GM18508 (cell line): ENCODE results near the gene KCNN3.

Source experiments
- ATAC-seq: cut with Tn5 transposase; IDR thresholded peaks from one replicate; pipeline ENCODE4 v1.9.1; 2021; ENCODE audit warnings: moderate number of reproducible peaks; ENCODE audit not compliant: insufficient read depth, unreplicated experiment

The KCNN3 gene

DNA sequence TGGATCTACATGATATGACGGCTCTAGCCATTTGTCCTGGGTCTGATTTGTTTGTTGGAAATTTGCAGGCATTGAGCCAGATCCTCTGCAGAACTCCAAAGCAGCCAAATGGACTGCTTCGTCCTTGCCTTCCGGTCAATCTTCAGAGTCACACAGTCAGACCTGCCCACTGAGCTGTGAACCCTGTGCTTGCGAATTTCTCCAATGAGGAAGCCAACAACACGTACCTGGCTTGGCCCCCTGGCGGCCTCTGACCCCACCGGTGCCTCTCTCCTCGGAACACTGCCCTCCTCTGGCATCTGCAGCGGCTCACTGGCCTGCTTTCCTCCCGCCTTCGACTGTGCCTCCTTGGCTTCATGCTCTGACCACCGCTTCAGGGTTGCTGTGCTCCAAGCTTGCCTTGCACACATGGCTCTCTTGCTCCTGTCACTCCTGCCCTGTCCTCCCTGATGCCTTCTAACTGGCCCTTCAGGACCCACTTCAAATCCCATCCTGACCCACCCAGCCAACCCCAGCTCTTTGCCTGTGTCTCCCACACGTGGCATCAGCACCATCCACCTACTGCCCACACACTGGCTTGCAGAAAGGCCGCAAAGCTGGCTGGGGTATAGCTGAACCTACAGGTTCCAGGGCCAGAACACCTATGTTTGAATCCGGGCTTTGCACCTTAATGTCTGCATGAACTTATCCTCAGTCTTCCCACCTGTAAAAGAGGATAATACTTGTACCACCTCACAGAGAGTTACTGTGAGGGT, 128.2 kb downstream of the KCNN3 start:
- ATAC-seq = no peak

DNA sequence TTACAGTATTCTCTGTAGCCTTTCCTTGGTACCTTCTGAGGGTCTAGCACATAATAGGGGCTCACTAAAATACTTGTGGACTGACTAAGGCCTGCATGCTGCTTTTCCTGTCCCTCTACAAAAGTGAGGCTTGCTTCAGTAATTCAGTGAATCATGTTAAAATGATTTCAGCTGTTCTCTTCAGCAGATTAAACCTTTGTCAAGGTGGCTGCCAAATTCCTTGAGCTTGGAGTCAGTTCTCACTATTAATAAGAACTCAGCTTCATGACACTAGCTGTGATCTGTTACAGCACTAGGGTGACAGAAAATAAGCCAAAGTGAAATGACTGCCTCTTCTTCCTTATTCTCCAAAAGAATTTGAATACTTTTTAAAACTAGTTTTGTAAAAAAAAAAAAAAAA, 128.8 kb downstream of the KCNN3 start:
- no peak for ATAC-seq

GRCh38 chr1:154739654-154740053, 130.4 kb downstream of the KCNN3 start:
- ATAC-seq = no peak

DNA sequence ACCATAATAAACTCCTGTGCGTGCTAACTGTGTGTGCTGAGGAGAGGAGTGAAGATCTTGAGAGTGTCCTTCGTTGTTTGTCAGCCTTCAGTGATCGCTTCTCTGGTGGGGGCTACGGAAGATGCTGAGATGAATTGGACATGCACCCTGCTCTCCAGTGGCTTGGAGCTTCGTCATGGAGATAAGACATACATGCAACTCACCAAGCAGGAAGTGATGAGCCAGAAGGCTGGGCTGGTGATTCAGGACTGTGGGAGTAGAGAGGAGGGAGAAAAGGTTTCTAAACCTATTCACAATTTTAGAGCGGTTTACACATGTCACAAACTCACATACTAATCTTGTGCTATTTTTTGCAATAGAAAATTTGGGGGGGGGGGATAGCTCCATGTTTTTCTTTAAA, 133.2 kb downstream of the KCNN3 start:
- no peak for ATAC-seq

DNA sequence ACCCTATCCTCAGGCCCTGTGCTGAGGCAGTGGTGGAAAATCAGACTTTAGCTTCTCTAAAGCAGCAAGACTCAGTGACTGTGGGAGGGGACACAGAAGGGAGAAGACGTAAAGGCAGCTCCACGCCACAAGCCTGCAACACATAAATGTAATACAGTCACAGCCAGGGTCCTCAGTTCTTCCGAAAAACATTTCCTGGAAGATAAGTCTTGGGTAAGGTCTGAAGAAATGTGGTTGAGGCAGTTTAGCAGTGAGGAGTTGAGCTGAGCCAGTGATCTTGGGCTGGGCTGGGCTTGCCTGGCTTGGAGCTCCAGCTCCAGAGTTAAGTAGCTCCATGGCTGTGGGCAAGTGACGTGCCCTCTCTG, 134.3 kb downstream of the KCNN3 start:
- ATAC-seq = no peak

- no peak for ATAC-seq
Measured at GRCh38 chr1:154735061-154735803, 134.8 kb downstream of the KCNN3 start.

DNA sequence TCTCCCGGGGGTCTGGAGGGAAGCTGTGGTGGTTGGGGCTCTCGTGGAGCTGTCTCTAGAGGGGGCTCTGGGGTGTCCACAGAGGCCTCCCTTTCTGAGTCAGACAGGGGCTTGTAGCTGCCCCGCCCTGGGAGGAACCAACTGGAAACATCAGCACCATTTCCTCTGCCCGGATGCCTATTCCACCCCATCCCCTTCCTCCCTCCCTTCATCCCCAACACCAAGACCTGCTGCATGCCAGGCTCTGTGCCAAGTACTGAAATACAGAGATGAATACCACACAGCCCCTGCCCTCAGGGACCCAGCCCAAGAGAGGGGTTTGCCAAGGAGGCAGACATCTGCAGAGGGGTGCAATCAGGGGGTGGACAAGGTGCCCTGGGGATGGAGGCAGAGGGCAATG, 136.5 kb downstream of the KCNN3 start:
- ATAC-seq = no peak

- no peak for ATAC-seq
Measured at GRCh38 chr1:154730986-154731489, 139.0 kb downstream of the KCNN3 start.

- no peak for ATAC-seq
Measured at GRCh38 chr1:154730259-154730658, 139.8 kb downstream of the KCNN3 start.

GRCh38 chr1:154729577-154729976, 140.5 kb downstream of the KCNN3 start:
- ATAC-seq = no peak

GRCh38 chr1:154729031-154729442, 141.0 kb downstream of the KCNN3 start:
- ATAC-seq = no peak

DNA sequence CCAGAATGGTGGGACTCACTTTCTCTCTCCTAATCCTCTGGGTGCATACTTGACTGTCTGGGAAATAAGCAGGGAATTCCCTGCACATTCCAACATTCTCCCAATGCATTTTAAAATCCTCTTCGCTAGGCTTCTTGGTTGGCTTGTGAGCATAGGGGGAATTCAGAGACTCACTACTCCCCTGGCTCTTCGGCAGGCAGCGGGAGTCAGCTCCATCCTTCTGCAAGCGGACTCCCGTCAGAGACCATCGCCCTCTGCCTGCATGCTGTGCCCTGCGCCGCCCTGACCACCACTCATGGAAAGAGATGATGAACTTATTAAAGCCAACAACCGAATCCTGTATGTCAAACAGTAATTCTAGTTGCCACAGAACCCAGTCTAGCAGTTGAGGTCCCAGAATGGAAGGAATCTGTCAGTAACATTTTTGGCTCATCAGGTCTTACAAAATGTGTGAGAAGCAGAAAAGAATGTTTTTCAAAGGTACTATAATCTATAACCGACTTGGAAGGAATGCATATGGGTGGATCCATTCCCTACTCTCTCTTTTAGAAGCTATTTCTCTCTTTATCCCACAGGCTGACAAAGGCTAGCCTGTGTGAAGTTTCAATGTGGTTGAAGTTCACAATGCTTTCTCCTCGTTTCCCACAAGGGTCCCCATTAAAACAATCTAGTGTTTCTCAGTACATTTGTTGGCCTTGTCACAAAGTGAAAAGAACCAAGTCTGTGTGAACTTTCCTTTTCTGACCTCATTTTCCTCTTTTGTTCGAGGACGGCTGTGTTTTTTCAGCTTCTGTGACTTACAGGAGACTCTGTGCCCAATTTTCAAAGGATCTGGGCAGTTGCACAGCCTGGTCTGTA, 143.0 kb downstream of the KCNN3 start:
- ATAC-seq = no peak

GRCh38 chr1:154726443-154726842, 143.6 kb downstream of the KCNN3 start:
- ATAC-seq = no peak

DNA sequence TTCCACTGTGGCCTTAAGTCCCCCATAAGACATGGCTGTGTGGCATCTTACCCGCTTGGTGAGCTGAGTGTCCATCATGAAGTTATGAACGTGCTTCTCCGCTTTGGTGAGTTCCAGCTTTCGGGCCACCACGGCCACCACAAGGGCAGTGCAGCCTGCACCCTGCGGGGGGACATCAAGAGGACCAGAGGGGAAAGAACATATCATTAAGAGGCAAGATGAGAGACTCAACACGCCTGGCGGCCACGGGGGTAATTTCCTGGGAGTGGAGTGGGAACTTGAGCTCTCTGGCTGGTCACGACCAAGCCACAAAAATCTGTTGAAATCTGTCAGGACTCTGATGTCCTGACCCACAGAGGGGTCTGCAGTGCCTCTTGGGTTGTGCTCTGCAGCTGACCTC, 144.2 kb downstream of the KCNN3 start:
- no peak for ATAC-seq

DNA sequence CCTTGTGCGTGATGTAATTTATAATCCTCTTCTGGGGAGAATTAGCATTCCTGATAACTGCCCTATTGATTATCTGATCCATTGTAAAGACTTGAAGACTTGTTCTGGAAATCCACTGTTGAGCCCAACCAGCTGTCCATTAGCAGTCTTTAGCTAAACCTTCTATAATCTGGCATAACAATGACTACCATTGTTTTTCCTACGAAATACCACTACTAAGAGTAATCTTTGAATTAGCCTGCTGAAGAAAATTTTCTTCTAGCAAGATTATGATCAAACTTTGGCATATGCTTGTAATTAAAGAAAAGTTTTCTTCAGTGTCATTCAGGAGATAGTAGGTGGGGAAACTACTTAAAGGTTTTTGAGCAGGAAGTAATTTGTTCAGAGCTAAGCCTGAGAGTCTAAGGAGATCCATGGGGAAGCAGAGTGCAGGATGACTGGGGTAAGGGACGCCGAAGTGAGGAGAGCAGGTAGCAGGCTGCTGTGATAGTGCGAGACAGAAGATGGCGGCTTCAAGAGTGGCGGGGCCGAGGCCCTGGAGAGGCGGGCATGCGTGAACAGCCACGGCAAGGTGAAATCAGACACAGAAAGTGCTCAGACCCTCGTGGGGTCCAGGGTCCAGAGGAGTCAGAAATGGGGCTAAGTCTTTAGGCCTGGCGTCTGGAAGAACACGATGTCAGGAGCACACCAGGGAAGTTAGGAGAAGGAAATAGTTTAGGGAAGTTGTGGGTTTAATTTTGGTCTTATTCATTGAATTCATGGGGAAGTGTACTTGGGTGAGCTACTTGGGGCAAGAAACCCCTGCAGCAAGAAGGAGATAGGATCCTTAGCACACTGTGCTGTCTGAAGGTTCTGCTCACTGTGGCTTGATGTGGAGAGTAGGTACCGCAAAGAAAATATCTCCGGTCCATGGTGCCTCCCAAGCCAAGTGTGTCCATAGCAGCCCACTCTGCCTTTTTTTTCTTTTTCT, 149.5 kb downstream of the KCNN3 start:
- ATAC-seq = no peak

DNA sequence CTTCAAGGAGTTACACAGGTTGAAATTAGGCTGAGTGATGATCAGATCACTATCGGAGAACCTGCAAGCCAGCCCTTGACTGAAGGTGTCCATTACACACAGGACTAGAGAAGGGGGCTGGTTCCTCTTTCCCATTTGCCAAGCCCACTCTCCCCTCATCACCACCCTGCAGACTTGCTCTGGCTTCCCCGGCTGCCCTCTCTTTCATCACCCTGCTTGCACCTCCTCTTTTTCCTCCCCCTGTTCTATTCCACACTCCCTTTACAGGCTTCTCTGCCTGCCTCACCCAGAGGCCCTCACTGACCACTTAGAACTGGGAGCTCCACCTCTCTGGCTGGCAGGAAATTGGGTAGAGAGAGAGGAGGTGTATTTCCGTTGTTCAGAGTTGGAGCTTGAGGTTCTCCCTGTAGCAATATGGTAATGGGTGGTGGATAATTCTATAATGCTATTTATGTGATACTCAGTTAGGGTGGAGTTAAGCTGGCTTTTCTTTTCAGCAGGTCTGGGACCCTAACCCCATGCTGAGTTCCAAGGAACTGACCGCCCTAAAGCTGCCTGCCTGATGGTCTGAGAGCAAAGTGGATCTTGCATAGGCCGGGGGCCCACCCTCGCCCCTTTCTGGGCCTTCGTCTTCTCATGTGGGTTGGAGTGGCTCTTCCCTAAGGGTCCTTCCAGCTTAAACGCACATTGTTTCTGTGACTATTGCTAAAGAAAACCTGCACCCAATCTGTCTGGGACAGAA, 150.3 kb downstream of the KCNN3 start:
- ATAC-seq = no peak

GRCh38 chr1:154718566-154718965, 151.5 kb downstream of the KCNN3 start:
- no peak for ATAC-seq

DNA sequence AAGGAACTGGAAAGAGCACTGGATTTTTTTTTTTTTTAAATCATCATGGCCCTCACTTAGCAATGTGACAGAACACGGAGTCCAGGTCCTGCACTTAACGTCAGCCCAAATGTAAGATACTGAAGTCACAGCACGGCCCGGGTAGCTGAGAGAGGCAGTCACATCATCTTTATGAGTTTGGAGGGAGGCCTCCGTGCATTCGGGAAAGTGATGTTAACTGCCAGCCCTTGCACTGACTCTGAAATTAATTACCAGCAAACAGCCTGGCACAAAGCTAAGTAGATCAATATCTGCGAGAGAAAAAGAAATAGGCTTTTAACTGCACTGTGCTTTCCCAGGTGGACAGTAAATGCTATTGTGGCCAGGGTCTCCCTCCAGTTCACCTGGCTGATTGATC, 152.6 kb downstream of the KCNN3 start:
- ATAC-seq = no peak
